ENCODE data around the gene TTC28.
"Not testable (repeated sequence)": the region's sequence is repeated elsewhere in the genome, so short reads cannot be mapped to it uniquely, and the experiment has no call there.

The TTC28 gene

DNA sequence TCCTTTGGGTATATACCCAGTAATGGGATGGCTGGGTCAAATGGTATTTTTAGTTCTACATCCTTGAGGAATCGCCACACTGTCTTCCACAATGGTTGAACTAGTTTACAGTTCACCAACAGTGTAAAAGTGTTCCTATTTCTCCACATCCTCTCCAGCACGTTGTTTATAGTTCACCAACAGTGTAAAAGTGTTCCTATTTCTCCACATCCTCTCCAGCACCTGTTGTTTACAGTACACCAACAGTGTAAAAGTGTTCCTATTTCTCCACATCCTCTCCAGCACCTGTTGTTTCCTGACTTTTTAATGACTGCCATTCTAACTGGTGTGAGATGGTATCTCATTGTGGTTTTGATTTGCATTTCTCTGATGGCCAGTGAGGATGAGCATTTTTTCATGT is 619.0 kb downstream of the TTC28 start:
- H3K4me3 ChIP-seq (ENCODE audit: low read depth in 1 of 2, low read length in 2 of 2); H3K9ac ChIP-seq (ENCODE audit: low read length); H3K4me1 ChIP-seq (ENCODE audit: insufficient read depth, low read length); H3K27me3 ChIP-seq (ENCODE audit: control insufficient read depth in 1 of 2, insufficient read depth in 2 of 2, low read length in 2 of 2); H3K9me3 ChIP-seq (ENCODE audit: low read length); H3K27ac ChIP-seq (ENCODE audit: low read depth, low read length); H3K36me3 ChIP-seq (ENCODE audit: insufficient read depth, low read length): not testable (repeated sequence)

DNA sequence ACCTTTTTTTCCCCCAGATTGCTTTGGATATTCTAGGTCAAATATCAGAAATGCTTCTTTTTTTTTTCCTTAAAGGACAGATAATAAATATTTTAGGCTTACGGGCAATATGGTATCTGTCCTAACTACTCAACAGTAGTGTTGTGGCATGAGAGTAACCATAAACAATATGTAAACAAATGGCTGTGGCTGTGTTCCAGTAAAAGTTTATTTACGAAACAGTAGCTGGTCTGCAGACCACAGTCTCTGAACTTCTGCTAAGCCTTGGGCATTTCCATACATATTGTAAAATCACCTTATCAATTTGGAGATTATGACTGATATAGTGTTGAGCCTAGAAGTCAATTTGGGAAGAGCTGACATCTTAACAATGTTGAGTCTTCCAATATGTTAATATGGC is 621.6 kb downstream of the TTC28 start:
- Histone ChIP-seq H3K27ac (ENCODE audit: low read depth, low read length) (no peak overlapping the region), H3K27me3 (ENCODE audit: control insufficient read depth in 1 of 2, insufficient read depth in 2 of 2, low read length in 2 of 2) (no peaks in the 10 kb centered on the region), H3K4me3 (ENCODE audit: low read depth in 1 of 2, low read length in 2 of 2) (no peak overlapping the region), H3K36me3 (ENCODE audit: insufficient read depth, low read length) (no peaks in the 10 kb centered on the region), H3K9ac (ENCODE audit: low read length) (no peak overlapping the region), H3K4me1 (ENCODE audit: insufficient read depth, low read length) (no peaks in the 10 kb centered on the region), H3K9me3 (ENCODE audit: low read length) (no peaks in the 10 kb centered on the region)

DNA sequence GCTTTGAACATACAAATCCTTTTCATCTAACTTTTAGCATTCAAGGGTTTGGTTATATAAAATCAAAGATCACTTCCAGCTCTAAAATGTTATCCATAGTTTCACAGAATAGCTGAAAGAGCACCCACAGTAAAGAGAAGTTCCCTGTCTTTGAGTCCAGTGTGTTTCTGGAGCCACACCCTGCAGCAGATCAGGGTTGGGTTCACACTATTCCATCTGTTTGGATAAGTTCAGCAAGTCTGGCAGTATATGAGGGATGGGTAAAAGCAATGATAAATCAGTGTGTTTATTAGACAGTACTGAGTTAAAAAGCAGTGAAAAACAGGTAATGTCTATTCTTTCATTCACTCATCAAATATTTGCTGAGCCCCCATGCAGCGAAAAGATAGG is 624.8 kb downstream of the TTC28 start:
- no peak overlapping the region for H3K9ac ChIP-seq (ENCODE audit: low read length)

DNA sequence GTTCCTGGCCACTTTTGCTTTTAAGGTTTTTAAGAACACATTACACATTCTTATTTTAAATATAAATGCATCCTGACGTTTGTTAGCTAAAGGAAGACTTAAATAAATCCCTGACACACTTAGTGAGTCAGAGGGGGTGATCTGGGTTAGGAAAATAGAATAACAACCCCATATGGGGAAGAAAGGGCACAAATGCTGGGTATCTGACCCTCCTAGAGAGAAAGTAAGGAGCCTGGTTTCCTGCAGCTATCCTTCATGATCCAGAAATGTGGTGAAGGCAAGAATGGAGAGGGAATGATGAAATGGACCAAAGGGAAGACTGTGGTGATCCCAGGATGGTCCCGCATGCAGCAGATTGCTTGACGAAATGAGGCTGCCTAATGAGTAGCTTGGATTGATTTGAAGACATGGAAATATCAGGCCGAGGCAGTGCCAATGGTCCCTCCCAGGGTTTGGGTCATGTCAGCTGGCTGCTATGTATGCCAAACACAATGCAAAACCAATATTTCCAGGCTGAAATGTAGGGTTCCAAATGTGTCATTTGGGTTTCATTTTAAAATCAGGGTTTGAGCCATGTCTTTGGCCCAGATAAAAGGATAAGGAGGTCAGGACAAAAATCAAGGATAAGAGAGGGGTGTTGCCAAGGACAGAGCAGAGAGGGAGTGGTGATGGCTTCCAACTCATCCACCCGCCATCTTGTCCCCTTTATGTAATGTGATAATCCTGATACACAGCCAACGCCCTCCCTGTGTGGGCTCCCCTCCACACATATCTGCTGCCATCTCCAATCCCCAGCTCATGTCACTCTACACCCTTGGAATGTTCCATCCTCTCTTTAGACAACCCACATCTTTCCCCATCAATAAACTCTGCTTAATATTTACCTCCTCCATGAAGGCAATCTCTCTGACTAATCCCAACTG is 625.5 kb downstream of the TTC28 start:
- H3K9ac ChIP-seq (ENCODE audit: low read length): no peak overlapping the region

More for the DNA sequence above, 624.8 kb downstream of the TTC28 start:
- Histone ChIP-seq H3K4me1 (ENCODE audit: insufficient read depth, low read length) (no peaks in the 10 kb centered on the region), H3K9me3 (ENCODE audit: low read length) (no peaks in the 10 kb centered on the region), H3K4me3 (ENCODE audit: low read depth in 1 of 2, low read length in 2 of 2) (no peak overlapping the region), H3K27me3 (ENCODE audit: control insufficient read depth in 1 of 2, insufficient read depth in 2 of 2, low read length in 2 of 2) (no peaks in the 10 kb centered on the region), H3K27ac (ENCODE audit: low read depth, low read length) (no peak overlapping the region), H3K36me3 (ENCODE audit: insufficient read depth, low read length) (no peaks in the 10 kb centered on the region)

DNA sequence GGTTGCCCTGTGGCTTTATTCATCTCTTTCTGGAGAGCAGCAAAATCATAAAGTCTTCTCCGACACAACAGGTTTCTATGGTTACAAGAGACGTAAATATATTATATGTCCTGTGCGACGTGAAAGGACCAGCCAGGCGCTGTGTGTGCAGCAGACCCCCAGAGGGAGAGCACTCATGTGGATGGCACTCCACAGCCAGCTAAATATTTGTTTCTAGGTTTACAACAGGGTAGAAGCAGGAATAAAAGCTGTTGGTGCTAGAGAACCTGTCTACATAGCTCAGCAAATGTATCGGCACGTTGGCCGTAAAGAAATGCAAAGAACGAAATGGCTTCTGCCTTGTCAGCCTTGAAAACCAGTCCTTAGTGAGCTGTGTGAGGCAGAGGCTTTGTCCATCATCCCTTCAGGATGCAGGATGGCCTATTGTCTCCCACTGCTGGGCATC is 626.8 kb downstream of the TTC28 start:
- H3K9ac ChIP-seq (ENCODE audit: low read length): no peak overlapping the region
- no peaks in the 10 kb centered on the region for H3K4me1 ChIP-seq (ENCODE audit: insufficient read depth, low read length)
- no peaks in the 10 kb centered on the region for H3K36me3 ChIP-seq (ENCODE audit: insufficient read depth, low read length)
- no peaks in the 10 kb centered on the region for H3K9me3 ChIP-seq (ENCODE audit: low read length)
- H3K4me3 ChIP-seq (ENCODE audit: low read depth in 1 of 2, low read length in 2 of 2): no peak overlapping the region
- H3K27me3 ChIP-seq (ENCODE audit: control insufficient read depth in 1 of 2, insufficient read depth in 2 of 2, low read length in 2 of 2): no peaks in the 10 kb centered on the region
- no peak overlapping the region for H3K27ac ChIP-seq (ENCODE audit: low read depth, low read length)

More for the DNA sequence above, 625.5 kb downstream of the TTC28 start:
- Histone ChIP-seq H3K9me3 (ENCODE audit: low read length) (no peaks in the 10 kb centered on the region), H3K27me3 (ENCODE audit: control insufficient read depth in 1 of 2, insufficient read depth in 2 of 2, low read length in 2 of 2) (no peaks in the 10 kb centered on the region), H3K36me3 (ENCODE audit: insufficient read depth, low read length) (no peaks in the 10 kb centered on the region), H3K4me1 (ENCODE audit: insufficient read depth, low read length) (no peaks in the 10 kb centered on the region), H3K27ac (ENCODE audit: low read depth, low read length) (no peak overlapping the region), H3K4me3 (ENCODE audit: low read depth in 1 of 2, low read length in 2 of 2) (no peak overlapping the region)

DNA sequence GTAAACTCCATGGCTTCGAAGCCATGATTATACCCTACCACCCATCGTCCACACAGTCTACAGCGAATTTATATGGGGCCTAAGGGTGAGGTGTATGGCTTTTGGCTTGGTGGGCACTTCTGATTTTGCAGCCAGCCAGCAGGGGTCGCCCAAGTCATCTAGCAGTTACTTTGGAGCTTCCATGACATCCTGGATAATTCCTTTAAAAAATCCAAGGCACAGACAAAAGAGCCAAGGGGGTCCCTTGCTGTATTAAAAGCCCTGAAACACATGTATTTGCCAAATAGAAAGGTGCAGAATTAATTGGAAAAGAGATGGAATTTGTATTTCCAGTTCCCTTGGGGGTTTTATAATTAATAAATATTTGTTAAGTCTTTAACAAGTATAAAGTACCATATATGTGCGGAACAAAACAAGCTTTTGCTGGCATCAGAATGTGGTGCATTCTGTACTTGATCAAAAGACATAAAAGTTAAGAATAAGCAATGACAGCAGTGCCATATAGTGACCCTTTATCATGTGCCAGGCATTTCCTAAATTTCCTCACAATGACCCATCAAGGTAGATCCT is 627.8 kb downstream of the TTC28 start:
- no peaks in the 10 kb centered on the region for H3K4me1 ChIP-seq (ENCODE audit: insufficient read depth, low read length)
- H3K4me3 ChIP-seq (ENCODE audit: low read depth in 1 of 2, low read length in 2 of 2): no peak overlapping the region
- no peaks in the 10 kb centered on the region for H3K36me3 ChIP-seq (ENCODE audit: insufficient read depth, low read length)
- H3K27ac ChIP-seq (ENCODE audit: low read depth, low read length): no peak overlapping the region
- no peak overlapping the region for H3K9ac ChIP-seq (ENCODE audit: low read length)
- H3K27me3 ChIP-seq (ENCODE audit: control insufficient read depth in 1 of 2, insufficient read depth in 2 of 2, low read length in 2 of 2): no peaks in the 10 kb centered on the region
- no peaks in the 10 kb centered on the region for H3K9me3 ChIP-seq (ENCODE audit: low read length)

DNA sequence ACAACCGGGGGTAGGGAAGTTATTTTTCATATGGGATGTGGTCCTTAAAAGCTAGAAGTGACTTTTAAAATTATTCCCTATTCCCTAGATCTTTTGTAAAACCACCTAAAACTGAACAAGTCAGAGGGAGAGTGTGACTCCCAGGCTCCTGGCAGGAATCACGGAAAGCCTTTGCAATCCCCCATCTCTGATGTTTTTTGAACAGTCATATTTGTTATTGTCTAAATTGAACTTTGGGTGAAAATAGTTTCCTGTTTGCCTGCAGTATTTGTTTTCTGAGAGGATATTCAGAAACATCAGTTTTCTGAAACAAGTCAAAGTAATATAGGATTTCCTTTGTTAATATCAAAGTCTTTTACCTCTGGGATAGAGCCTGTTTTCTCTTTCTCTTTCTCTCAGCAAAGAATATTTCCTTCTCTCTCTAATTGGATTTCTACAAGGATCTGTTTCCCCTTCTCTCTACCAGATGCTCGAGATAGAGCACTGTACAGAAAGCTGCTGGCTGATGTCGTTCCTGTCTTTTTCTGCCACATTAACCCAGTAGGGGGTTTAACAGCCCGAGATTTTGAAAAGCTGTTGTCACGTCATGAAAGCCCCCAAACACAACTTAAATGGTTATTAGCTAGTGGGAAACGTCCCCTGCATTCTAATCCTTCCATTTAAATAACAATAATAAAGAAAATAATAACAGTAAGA is 628.4 kb downstream of the TTC28 start:
- Histone ChIP-seq H3K27ac (ENCODE audit: low read depth, low read length) (no peak overlapping the region), H3K9me3 (ENCODE audit: low read length) (no peaks in the 10 kb centered on the region), H3K4me3 (ENCODE audit: low read depth in 1 of 2, low read length in 2 of 2) (no peak overlapping the region), H3K36me3 (ENCODE audit: insufficient read depth, low read length) (no peaks in the 10 kb centered on the region), H3K27me3 (ENCODE audit: control insufficient read depth in 1 of 2, insufficient read depth in 2 of 2, low read length in 2 of 2) (no peaks in the 10 kb centered on the region), H3K4me1 (ENCODE audit: insufficient read depth, low read length) (no peaks in the 10 kb centered on the region), H3K9ac (ENCODE audit: low read length) (no peak overlapping the region)

DNA sequence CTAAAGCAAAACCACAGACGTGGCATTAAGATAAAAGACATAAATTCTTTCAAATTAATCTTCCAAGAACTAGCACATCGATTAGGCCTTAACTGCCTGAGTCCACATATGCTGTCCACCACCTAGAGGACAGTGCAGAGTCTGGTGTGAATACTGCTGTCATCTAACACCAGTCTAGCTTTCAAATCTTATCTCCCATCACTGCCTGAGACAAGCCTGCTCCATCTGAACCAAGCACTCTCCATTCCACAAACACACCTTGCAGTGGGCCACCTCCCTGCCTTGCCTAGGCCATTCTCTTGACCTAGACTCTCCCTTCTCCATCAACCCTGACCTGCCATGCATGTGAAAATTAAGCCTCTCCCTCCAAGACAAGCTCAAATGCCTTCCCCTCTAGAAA is 631.1 kb downstream of the TTC28 start:
- no peak overlapping the region for H3K4me3 ChIP-seq (ENCODE audit: low read depth in 1 of 2, low read length in 2 of 2)
- H3K9me3 ChIP-seq (ENCODE audit: low read length): no peaks in the 10 kb centered on the region
- no peaks in the 10 kb centered on the region for H3K36me3 ChIP-seq (ENCODE audit: insufficient read depth, low read length)
- no peak overlapping the region for H3K9ac ChIP-seq (ENCODE audit: low read length)
- H3K27ac ChIP-seq (ENCODE audit: low read depth, low read length): no peak overlapping the region
- H3K4me1 ChIP-seq (ENCODE audit: insufficient read depth, low read length): peaks cover 5% of the 10 kb centered on the region
- H3K27me3 ChIP-seq (ENCODE audit: control insufficient read depth in 1 of 2, insufficient read depth in 2 of 2, low read length in 2 of 2): no peaks in the 10 kb centered on the region

DNA sequence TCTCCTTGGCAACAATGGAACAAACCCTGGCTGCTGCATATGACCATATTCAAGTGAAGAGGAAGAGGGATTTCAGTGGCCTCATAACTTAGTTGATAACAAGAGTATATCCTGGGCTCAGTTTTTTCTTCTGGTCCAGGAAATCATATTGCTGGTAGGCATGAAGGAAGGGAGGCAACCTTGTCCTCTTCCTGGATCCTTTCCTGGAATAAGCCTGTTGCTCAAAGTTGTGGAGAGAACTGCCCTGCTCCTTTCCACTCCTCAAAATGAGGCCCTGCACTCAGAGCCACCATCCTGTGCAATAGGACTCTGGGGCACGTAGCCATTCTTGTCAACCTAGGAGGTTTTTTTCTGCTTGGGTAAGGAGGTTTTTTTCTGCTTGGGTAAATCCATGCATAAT is 631.9 kb downstream of the TTC28 start:
- Histone ChIP-seq H3K36me3 (ENCODE audit: insufficient read depth, low read length) (no peaks in the 10 kb centered on the region), H3K9ac (ENCODE audit: low read length) (no peak overlapping the region), H3K27ac (ENCODE audit: low read depth, low read length) (no peak overlapping the region), H3K4me1 (ENCODE audit: insufficient read depth, low read length) (peaks cover 9% of the 10 kb centered on the region), H3K9me3 (ENCODE audit: low read length) (no peaks in the 10 kb centered on the region), H3K27me3 (ENCODE audit: control insufficient read depth in 1 of 2, insufficient read depth in 2 of 2, low read length in 2 of 2) (no peaks in the 10 kb centered on the region), H3K4me3 (ENCODE audit: low read depth in 1 of 2, low read length in 2 of 2) (no peak overlapping the region)

DNA sequence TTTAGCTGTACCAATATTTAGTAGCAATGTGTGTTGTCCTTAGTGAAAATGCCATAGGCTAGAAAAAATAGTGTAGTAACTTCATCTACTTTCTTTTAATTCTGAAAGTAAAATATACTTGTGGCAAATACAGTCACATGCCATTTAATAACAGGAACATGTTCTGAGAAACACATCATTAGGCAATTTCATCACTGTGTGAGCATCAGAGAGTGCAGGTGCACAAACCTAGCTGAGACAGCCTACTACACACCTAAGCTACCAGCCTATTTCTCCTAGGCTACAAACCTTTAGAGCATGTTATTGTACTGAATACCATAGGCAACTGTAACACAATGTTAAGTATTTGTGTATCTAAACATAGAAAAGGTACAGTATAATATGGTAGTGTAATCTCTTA is 633.5 kb downstream of the TTC28 start:
- Histone ChIP-seq H3K36me3 (ENCODE audit: insufficient read depth, low read length) (no peaks in the 10 kb centered on the region), H3K4me1 (ENCODE audit: insufficient read depth, low read length) (peaks cover 9% of the 10 kb centered on the region), H3K4me3 (ENCODE audit: low read depth in 1 of 2, low read length in 2 of 2) (no peak overlapping the region), H3K9me3 (ENCODE audit: low read length) (no peaks in the 10 kb centered on the region), H3K27me3 (ENCODE audit: control insufficient read depth in 1 of 2, insufficient read depth in 2 of 2, low read length in 2 of 2) (no peaks in the 10 kb centered on the region), H3K27ac (ENCODE audit: low read depth, low read length) (no peak overlapping the region), H3K9ac (ENCODE audit: low read length) (no peak overlapping the region)

DNA sequence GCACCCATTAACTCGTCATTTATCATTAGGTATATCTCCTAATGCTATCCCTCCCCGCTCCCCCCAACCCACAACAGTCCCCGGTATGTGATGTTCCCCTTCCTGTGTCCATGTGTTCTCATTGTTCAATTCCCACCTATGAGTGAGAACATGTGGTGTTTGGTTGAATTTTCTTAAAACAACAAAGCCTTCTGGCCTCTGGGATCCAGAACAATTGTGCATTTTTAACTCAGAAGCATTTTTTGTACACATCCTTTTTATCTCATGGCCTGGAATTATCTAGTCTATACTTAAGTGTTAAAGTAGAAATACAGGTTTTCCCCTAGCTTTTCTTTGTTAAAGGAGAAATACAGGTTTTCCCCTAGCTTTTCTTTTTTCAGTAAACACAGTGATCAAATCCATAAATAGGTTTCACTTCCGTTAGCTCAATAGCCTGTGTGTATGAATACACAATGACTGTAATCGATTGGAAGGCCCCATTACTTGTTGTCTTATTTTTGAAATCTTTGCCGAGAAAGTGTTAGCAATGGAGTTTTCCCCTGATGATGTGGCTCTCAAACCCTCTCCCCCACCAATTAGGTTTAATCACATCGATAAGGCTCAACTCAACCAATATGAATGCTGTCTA is 635.0 kb downstream of the TTC28 start:
- Histone ChIP-seq H3K4me3 (ENCODE audit: low read depth in 1 of 2, low read length in 2 of 2) (no peak overlapping the region), H3K4me1 (ENCODE audit: insufficient read depth, low read length) (peaks cover 9% of the 10 kb centered on the region), H3K27ac (ENCODE audit: low read depth, low read length) (no peak overlapping the region), H3K27me3 (ENCODE audit: control insufficient read depth in 1 of 2, insufficient read depth in 2 of 2, low read length in 2 of 2) (no peaks in the 10 kb centered on the region), H3K36me3 (ENCODE audit: insufficient read depth, low read length) (no peaks in the 10 kb centered on the region), H3K9me3 (ENCODE audit: low read length) (no peaks in the 10 kb centered on the region), H3K9ac (ENCODE audit: low read length) (no peak overlapping the region)

Data from muscle layer of colon (tissue), 2 donors.